IPS-15b (cell line): ENCODE data around the gene PODXL2.
"Not testable (repeated sequence)": the region's sequence is repeated elsewhere in the genome, so short reads cannot be mapped to it uniquely, and the experiment has no call there.

Source experiments
- H3K27me3 ChIP-seq: one replicate; pipeline ENCODE4 v1.6.1; 2013; ENCODE audit warnings: low read length; ENCODE audit not compliant: control insufficient read depth, insufficient read depth
- H3K36me3 ChIP-seq: one replicate; pipeline ENCODE4 v1.6.1; 2013; ENCODE audit warnings: low read length; ENCODE audit not compliant: control insufficient read depth, insufficient read depth
- H3K4me1 ChIP-seq: one replicate; pipeline ENCODE4 v1.6.1; 2013; ENCODE audit warnings: mild to moderate bottlenecking, low read length; ENCODE audit not compliant: control insufficient read depth, insufficient read depth
- H3K4me3 ChIP-seq: one replicate; pipeline ENCODE4 v1.5.1; 2013; ENCODE audit warnings: low read depth, low read length
- H3K9ac ChIP-seq: one replicate; pipeline ENCODE4 v1.6.1; 2013; ENCODE audit warnings: low read depth, mild to moderate bottlenecking, low read length
- H3K9me3 ChIP-seq: one replicate; pipeline ENCODE4 v1.6.1; 2013; ENCODE audit warnings: mild to moderate bottlenecking, low read length; ENCODE audit not compliant: control insufficient read depth, insufficient read depth

PODXL2 gene

GRCh38 chr3:127702151-127702578 lies 73.2 kb downstream of the PODXL2 start:
- no peaks in the 10 kb centered on the region for H3K9me3 ChIP-seq
- no peak overlapping the region for H3K9ac ChIP-seq
- no peak overlapping the region for H3K4me3 ChIP-seq
- no peaks in the 10 kb centered on the region for H3K4me1 ChIP-seq
- no peaks in the 10 kb centered on the region for H3K27me3 ChIP-seq
- no peaks in the 10 kb centered on the region for H3K36me3 ChIP-seq

- H3K9me3 ChIP-seq, H3K27me3 ChIP-seq, H3K4me1 ChIP-seq, H3K36me3 ChIP-seq, H3K9ac ChIP-seq, H3K4me3 ChIP-seq: not testable (repeated sequence)
Measured at GRCh38 chr3:127704840-127705239, 75.9 kb downstream of the PODXL2 start.

- H3K4me3 ChIP-seq = no peak overlapping the region
- H3K4me1 ChIP-seq = peaks cover under 1% of the 10 kb centered on the region
Measured at GRCh38 chr3:127706312-127706711, 77.3 kb downstream of the PODXL2 start.

GRCh38 chr3:127706785-127707351 lies 77.9 kb downstream of the PODXL2 start:
- H3K4me3 ChIP-seq = no peak overlapping the region
- no peaks in the 10 kb centered on the region for H3K27me3 ChIP-seq
- peaks cover 2% of the 10 kb centered on the region for H3K4me1 ChIP-seq
- H3K36me3 ChIP-seq = no peaks in the 10 kb centered on the region
- H3K9ac ChIP-seq = no peak overlapping the region
- no peaks in the 10 kb centered on the region for H3K9me3 ChIP-seq

More at GRCh38 chr3:127706312-127706711, 77.3 kb downstream of the PODXL2 start:
- Histone ChIP-seq H3K9me3 (no peaks in the 10 kb centered on the region), H3K36me3 (no peaks in the 10 kb centered on the region), H3K9ac (no peak overlapping the region), H3K27me3 (no peaks in the 10 kb centered on the region)

GRCh38 chr3:127707851-127708411 lies 78.9 kb downstream of the PODXL2 start:
- Histone ChIP-seq H3K36me3 (no peaks in the 10 kb centered on the region), H3K27me3 (no peaks in the 10 kb centered on the region), H3K4me1 (peaks cover 2% of the 10 kb centered on the region), H3K9ac (no peak overlapping the region), H3K9me3 (no peaks in the 10 kb centered on the region), H3K4me3 (no peak overlapping the region)

- H3K36me3 ChIP-seq = no peaks in the 10 kb centered on the region
- H3K4me1 ChIP-seq = peaks cover 2% of the 10 kb centered on the region
Measured at GRCh38 chr3:127708837-127709236, 79.9 kb downstream of the PODXL2 start.

GRCh38 chr3:127709320-127710060 lies 80.5 kb downstream of the PODXL2 start:
- no peaks in the 10 kb centered on the region for H3K9me3 ChIP-seq
- H3K36me3 ChIP-seq = no peaks in the 10 kb centered on the region
- no peak overlapping the region for H3K4me3 ChIP-seq
- peaks cover 2% of the 10 kb centered on the region for H3K4me1 ChIP-seq
- no peak overlapping the region for H3K9ac ChIP-seq
- H3K27me3 ChIP-seq = no peaks in the 10 kb centered on the region

More at GRCh38 chr3:127708837-127709236, 79.9 kb downstream of the PODXL2 start:
- Histone ChIP-seq H3K27me3 (no peaks in the 10 kb centered on the region), H3K9me3 (no peaks in the 10 kb centered on the region), H3K9ac (no peak overlapping the region), H3K4me3 (no peak overlapping the region)

GRCh38 chr3:127710155-127710941 lies 81.4 kb downstream of the PODXL2 start:
- H3K9me3 ChIP-seq = no peaks in the 10 kb centered on the region
- no peak overlapping the region for H3K9ac ChIP-seq
- H3K27me3 ChIP-seq = no peaks in the 10 kb centered on the region
- H3K4me3 ChIP-seq = no peak overlapping the region
- H3K36me3 ChIP-seq = no peaks in the 10 kb centered on the region
- peaks cover 2% of the 10 kb centered on the region for H3K4me1 ChIP-seq

- Histone ChIP-seq H3K9me3 (no peaks in the 10 kb centered on the region), H3K27me3 (no peaks in the 10 kb centered on the region), H3K9ac (no peak overlapping the region), H3K4me3 (no peak overlapping the region), H3K36me3 (no peaks in the 10 kb centered on the region), H3K4me1 (peaks cover 2% of the 10 kb centered on the region)
Measured at GRCh38 chr3:127711021-127711695, 82.2 kb downstream of the PODXL2 start.

GRCh38 chr3:127711896-127712295 lies 82.9 kb downstream of the PODXL2 start:
- H3K4me3 ChIP-seq = no peak overlapping the region
- no peaks in the 10 kb centered on the region for H3K27me3 ChIP-seq
- no peaks in the 10 kb centered on the region for H3K36me3 ChIP-seq
- H3K9me3 ChIP-seq = no peaks in the 10 kb centered on the region
- H3K9ac ChIP-seq = no peak overlapping the region
- H3K4me1 ChIP-seq = peaks cover 2% of the 10 kb centered on the region

GRCh38 chr3:127712461-127712860 lies 83.5 kb downstream of the PODXL2 start:
- Histone ChIP-seq H3K4me3 (no peak overlapping the region), H3K9ac (no peak overlapping the region), H3K36me3 (no peaks in the 10 kb centered on the region), H3K4me1 (peaks cover 2% of the 10 kb centered on the region), H3K27me3 (no peaks in the 10 kb centered on the region), H3K9me3 (no peaks in the 10 kb centered on the region)
